NOMO-1 treated with dmso at 0.1 percent for 144 hours (cell line): ENCODE measurements around the gene UBE2F.
"Not testable (repeated sequence)": the region's sequence is repeated elsewhere in the genome, so short reads cannot be mapped to it uniquely, and the experiment has no call there.

Source experiments
- DNase-seq: peaks from one replicate; lab custom pipeline; 2025; ENCODE audit not compliant: unreplicated experiment; lab: John Stamatoyannopoulos, UW

Gene UBE2F

DNA sequence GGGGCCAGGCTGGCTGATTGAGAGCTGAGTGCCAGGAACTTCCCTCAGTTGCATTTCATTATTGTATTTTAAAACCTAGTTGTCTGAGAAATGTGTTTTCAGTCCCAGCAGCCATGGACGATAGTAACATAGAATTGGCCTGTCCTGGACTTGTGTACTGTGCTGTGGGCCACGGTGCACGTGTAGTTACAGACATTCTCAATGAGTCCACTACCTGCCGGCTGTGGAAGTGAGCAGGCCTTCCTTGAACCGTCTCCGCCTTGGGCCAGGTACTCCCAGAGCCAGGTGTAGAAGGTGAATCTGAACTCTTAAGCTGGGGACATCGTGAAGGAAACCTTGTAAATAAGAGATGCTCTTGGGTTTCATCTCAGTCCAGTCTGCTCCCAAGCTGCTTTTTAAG is 47.0 kb downstream of the UBE2F start:
- no peak for DNase-seq

DNA sequence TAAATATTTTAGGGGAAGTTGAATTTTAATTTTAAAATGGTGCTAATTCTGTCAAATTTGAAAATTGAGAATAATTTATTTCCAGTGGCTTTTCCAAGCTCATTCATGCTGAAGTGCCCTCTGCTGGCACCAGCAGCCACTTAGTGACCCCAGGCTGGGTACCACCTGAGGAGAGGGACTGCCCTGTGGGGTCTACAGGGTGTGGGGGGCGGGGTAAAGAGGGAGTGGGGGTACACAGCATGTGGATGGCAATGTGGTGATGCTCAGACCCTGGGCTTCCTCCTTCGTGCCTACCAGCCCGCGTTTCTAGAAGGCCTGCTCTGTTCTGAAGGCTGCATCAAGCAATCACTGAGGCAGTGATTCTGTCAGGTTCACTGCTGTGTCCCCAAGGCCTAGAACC is 48.9 kb downstream of the UBE2F start:
- no peak for DNase-seq

DNA sequence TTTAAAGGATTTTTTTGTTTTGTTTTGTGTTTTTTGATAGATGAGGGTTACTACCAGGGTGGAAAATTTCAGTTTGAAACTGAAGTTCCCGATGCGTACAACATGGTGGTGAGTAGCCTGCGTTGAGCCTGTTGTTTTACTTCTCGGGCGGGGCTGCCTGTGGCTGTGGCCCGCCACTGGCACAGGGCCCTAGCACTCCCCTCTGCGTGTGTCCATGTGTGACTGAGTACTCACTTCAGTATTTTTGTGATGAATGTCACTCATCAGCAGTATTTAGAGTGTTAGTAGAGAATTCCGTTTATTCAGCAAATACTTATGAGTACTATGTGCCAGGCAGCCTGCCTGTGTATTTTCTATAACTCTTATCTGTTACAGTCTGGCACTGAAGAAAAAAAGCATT is 49.7 kb downstream of the UBE2F start:
- no peak for DNase-seq

DNA sequence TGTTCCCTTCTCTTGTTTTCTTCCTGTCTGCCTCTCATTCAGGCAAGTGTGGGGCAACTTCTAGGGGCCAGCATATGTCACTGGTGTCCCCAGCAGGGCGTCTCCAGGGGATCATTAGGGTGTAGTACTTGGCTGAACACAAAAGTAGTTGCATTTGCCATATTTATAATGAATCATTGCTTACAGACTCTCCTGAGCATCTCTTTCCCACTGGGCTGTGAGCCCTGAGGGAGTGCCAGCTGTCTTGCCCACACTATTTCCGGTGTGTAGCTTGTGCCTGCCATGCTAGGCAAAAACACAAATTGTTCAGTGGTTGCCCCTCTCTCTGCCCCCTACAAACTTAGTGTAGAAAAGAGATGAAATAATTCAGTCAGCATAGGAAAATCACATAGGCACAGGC is 53.1 kb downstream of the UBE2F start:
- no peak for DNase-seq

DNA sequence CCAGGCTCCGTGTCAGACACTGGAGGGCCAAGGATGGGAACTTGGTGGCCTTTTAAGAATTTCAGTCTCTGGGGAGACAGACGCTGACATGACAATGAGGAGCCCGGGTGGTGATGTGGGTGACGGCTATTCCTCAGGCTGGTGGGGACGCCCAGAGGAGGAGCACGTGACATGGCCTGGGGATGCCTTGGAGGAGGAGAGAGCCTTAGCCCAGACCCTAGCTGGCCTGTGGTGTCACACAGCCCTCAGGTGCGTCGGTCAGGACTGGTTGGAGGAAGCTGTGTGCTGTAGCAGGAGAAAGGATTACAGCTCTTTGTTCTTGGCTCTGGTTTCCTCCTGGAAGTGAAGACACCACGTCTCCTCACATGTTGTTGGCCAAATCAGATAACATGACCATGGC is 54.0 kb downstream of the UBE2F start:
- no peak for DNase-seq

DNA sequence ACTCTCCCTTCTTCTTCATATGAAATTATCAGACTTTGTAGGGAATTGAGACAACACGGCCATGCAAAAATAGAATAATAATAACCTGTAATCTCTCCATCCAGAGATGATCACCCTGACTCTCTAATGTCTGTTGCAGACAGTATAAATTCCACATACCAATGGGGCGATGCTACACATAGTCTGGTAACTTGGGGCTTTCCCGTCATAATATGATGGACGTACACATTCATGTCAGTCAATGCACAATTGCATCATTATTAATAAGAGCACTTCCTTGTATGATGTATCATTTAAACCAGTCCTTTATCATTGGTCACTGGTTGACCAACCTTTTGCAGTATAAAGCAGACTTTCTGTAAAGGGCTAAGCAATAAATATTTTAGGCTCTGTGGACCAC is 54.5 kb downstream of the UBE2F start:
- no peak for DNase-seq

DNA sequence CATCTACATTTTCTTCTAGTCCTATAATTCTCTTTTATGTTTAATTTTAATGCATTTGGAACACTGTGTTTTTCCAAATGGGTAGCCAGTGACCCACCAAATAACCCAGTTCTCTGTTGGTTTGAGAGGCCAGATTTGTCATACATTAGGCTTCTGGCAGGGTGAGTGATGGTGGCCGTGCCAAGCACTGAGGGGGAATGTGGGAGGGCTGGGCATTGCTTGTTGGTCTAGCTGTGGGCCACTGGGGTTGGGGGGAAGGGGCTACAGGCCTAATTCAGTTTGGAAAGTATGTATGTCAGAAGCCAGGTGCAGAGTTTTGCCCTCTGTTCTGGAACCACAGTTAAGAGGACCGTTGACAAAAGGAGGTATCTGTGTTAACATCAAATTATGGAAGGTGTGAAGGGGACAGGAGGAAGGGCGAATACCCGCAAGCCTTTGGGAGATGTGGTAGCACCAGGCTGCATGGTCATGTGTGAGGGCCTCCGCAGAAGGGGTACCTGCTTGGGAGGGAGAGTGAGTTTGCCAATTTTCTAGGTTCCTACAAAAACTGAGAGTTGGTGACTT is 55.9 kb downstream of the UBE2F start:
- no peak for DNase-seq

DNA sequence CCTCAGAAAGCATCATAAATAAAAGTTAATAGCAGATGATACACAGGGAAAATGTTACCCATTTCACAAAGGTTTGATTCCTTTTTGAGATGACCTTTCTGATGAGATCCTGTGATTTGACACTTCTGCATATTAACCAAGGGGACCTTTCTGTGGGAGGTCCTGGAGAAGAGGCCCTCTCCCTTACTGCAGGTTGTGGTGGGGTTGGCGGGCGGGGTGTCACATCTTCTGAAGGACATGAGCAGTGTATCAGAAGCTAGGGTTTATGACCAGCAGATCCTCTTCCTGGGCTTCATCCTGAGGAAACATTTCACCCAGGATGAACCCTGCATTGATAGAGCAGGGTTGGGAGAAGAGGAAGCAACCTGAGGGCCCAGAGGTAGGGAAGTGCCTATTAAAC is 56.8 kb downstream of the UBE2F start:
- DNase-seq = no peak

DNA sequence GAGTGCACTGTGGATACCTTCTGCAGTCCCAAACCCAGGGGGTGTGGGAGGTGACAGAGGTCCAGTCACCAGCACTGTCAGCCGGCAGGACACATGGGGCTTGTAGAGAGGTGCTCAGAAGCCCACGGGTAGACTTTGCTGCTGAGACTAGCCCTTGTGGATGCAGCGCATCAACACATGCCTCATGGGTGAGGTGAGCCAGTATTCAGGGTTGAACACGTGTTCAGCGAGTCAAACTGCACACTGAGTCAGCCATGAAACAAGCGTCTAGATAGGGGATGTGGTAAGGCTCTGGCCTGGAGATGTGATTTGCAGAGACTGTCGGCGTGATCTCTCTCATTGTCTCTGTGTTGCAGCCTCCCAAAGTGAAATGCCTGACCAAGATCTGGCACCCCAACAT is 58.2 kb downstream of the UBE2F start:
- DNase-seq = no peak

DNA sequence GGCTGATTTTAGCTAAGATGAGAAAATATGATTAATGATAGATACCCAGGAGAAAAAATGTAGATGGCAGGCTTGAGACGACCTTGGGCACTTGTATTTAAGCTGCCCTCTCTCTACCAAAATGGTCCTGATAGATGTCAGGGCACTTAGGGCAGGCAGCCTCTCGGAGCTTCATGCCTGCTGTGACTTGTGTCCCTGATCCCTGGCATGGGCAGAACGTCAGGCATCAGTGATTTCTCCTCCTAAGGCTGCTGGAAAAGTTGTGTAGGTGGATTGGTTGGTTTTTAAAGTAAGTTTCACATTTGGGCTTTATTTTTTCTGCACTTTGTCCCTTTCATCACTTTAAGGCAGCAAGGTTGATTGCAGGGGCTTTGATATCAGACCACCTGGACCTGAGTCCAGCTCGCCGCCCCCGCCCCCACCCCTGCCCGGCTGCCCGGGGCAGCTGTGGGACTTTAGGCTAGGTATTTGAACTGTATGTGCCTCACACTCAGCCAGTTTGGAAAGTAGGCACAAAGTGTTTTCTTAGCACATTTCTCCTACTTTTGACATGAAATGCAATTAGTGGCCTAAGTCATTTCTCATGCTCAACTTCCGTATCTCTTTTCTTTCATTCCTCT is 59.0 kb downstream of the UBE2F start:
- DNase-seq = no peak

DNA sequence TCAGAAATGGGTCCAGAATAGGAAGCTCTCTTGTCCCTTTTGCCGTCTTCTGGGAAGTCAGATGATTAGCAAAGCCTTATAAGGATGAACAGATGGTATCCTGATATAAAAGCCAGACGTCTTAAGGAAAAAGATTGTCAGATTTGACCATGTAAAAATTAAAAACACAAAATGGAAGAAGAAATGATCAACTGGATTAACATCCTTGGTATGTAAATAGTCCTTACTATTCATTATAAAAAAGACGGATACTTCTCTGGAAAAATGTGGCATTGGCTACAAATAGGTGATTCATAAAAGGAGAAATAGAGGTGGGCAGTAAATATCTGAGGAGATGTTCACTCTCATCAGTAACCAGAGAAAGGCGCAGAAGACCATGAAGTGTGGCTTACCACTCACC is 60.2 kb downstream of the UBE2F start:
- no peak for DNase-seq

DNA sequence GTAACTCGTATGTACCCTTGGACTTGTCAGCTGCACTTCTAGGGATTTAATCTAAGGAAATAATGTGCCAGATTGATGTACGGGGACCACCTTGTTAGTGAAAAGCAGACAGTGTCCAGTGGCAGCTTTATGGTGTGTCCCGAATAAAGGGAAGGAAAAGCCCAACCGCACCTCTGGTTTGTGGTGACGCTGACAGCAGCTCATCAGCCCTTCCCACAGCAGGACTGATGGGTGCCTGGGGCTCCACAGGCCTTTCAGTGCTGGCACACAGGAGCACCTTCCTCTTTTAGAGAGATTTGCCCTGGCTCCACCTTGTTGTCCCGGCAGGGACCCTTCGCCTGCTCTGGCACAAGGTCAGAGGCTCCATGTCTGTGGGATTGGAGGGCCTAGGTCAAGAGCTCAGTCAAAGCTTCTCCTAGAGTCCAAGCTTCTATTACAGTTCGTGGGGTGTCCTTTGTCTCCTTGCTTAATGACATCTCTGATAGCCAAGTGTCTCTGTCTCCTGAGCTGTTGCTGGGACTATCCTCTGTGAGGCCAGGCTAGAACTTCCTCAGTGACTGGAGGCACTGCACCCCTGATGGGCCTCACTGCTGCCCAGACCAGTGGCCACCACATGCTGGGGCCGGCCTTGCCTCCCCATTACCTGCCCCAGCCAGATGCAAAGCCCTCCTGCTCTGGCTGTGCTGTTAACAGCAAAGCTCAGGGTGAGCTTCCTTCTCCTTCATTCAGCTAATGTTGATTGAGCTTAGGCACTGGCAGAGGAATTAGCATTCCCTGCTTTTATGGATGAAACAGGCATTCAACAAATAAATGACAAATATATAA is 61.0 kb downstream of the UBE2F start:
- DNase-seq = no peak

DNA sequence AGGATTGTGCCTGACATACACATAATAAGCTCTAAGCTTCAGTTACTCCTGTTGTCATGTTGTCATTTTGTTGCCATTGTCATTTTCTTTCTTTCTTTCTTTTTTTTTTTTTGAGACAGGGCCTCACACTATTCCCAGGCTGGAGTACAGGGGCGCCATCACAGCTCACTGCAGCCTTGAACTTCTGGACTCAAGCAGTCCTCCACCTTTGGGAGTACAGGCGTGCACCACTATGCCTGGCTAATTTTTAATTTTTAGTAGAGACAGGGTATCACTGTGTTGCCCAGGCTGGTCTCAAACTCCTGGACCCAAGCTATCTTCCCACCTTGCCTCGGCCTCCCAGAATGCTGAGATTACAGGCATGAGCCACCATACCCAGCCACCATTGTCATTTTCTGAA is 63.0 kb downstream of the UBE2F start:
- no peak for DNase-seq

DNA sequence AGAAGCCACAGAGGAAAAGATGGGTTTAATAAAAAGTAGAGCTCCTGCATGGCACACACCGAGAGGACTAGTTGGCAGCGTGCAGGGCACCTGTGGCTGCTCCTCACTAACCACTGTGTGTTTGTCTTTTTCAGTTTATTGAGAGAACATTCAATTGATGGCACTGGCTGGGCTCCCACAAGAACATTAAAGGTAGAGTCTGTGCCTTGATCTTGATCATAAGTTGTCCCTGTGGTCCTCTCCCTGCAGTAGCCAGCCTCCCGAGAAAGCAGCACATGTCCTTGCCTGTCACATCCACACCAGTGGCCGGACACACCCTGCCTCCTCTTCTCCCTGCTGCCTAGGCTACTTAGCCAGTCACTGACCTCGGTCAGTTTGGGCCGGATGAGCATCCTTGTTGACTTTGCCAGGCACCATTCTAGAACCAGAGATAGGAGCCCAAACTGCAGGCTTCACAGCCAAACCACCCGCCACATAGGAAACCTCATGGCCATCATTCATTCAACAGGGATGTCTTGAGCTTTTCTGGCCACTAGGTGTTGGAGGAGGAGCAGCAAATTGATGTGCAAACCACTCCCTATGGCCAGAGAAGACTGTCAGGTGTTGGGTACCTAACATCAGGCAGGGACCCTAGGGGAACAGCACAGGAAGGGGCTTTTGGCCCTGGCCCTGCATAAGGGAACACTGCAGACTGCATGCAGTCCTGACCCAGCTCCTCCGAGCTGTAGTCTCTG is 63.8 kb downstream of the UBE2F start:
- no peak for DNase-seq

DNA sequence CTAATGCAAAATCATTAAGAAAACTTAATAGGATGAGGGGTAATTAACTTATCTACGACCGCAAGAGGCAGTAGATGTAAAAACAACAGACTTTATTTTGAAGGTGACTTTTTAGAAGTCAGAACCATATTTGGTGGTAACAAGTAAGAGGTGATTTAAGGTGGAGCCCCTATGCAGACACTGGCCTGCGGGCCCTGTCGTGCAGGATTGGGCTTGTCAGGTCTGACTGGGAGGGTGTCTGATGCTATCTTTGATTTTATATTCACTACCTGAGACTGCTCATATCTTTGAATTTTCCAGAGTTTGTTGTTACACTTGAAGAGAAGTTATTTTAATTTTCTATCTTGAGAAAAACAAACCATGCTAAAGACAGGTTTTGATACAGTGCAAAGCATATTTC is 64.9 kb downstream of the UBE2F start:
- no peak for DNase-seq

DNA sequence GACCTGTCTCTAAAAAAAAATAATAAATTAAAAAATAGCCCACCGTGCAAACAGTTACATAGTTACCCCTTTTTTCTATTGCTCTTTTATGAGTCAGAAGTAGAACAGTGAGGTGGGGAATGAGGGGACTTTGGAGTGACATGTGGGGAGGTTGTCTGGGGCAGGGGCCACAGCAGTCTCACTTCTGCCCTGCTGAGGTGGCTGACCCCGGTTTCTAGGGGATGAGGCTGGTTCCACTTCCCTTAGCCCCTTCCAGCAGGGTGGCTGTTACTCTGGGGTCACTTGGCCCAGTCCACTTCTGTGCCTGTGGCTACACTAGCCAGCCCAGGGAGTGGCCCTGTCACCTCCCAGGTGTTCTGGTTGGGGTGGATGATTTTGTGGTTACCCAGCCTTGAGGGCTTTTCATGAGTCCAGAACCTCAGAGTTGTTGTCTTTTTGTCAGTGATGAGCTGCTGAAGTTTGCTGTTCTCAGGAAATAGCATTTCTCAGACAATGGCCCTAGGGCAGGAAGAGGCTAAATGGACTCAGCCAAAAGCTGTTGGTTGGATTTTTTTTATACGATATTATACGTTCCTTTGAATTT is 66.0 kb downstream of the UBE2F start:
- no peak for DNase-seq

DNA sequence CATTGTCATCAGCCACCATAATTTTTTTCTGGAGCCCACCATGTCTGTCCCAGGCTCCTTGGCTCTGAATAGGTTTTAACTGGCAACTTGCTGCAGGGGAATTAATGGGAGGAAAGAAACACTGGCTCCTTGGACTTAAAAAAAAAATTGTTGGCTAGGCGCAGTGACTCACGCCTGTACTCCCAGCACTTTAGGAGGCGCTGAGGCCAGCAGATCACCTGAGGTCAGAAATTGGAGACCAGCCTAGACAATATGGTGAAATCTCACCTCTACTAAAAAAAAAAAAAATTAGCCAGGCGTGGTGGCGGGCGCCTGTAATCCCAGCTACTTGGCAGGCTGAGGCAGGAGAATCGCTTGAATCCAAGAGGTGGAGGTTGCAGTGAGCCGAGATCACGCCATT is 67.2 kb downstream of the UBE2F start:
- DNase-seq = not testable (repeated sequence)

DNA sequence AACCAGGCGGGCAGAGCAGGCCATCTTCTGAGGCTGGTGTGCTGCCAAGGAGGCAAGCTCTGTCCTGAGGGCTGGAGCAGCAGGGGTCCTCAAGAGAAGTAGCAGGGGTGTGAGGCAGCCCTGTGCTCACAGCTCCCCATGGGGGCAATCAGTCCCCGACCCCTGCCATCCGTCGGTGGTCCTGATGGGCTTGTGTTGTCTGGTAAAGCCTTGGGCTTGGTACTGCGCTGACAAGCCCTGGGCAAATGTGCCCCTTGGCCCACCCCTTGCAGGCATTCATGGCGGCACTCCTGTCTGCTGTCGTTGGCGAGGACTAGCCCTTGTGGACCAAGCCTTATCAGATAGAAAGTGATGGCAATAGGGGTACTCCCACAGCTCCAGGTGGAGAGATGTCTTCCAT is 71.4 kb downstream of the UBE2F start:
- no peak for DNase-seq

DNA sequence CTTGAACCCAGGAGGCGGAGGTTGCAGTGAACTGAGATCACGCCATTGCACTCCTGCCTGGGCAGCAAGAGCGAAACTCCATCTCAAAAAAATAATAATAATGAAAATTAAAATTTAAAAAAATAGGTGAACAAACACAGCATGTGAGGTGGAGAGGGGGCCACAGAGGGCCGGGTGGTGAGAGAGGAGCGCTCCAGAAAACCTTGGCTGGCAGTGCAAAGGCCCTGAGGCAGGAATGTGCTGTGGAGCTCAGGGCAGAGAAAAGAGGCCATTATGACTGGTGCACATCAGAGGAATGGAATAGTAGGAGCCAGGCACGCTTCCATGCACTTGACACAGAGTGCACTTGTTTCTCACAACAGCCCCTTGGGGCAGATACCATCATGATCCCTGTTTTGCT is 72.3 kb downstream of the UBE2F start:
- no peak for DNase-seq

DNA sequence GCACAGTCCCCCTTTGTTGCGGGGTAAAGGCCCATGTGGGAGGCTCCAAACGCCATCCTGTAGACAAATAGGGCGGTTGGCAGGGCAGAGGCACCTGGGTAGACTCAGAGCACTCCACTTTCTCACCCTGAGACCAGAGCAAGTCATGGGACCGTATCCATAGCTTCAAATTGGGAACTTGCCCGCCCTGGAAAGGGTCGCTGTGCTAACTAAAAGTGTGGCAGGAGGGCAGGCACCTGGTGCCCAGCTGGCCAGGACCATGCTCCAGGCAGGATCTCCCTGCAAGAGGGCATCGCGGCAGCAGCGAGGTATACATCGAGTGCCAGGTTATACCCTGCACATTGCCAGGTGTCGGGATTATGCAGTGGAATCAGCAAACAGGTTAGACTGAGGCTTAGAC is 73.2 kb downstream of the UBE2F start:
- no peak for DNase-seq

DNA sequence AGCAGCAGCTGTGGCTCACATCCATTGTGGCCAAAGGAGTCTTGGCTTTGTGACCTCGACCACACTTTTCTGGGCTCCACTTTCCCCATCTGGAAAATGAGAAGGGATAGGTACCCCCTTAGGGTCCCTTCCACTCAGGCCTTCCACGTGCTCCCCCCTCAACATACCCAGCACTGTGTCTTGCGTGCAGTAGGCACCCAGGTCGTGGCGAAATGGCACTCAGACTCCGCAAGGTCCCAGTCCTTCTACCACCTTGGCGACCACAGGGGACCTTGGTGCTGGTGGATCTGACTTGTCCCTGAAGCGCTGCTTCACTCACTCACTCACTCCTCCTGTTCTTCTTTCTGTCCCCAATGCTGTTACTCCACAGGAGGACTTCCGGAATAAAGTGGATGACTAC is 74.1 kb downstream of the UBE2F start:
- no peak for DNase-seq

DNA sequence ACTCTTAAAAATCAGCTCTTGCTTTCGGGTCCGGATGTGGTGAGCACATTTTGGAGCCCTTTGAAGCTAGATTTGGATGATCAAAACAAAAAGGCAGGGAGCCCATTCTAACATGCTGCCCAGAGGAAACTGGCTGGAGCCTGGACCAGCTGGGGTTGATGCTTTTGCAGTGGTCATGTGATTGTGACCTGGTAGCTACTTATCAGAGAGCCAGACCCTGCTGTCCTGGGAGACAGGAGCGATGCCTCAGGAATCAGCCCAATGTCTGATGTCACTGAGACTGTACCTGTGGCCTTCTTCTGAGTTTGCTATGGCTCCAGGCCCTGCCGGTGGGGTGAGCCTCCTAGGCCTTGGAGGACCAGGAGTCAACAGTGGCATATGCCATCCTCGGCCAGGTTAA is 75.3 kb downstream of the UBE2F start:
- no peak for DNase-seq
